Non-pigmented ciliary epithelial cell (primary cell): ENCODE data around the gene SH2D3A.
A peak's percentile ranks its signal among the peaks of the same experiment; 100 is the strongest.

Experiments used
- DNase-seq: peaks from one replicate; pipeline ENCODE4 v3.0.0-alpha.2; 2010; ENCODE audit warnings: low read depth

The SH2D3A gene

DNA sequence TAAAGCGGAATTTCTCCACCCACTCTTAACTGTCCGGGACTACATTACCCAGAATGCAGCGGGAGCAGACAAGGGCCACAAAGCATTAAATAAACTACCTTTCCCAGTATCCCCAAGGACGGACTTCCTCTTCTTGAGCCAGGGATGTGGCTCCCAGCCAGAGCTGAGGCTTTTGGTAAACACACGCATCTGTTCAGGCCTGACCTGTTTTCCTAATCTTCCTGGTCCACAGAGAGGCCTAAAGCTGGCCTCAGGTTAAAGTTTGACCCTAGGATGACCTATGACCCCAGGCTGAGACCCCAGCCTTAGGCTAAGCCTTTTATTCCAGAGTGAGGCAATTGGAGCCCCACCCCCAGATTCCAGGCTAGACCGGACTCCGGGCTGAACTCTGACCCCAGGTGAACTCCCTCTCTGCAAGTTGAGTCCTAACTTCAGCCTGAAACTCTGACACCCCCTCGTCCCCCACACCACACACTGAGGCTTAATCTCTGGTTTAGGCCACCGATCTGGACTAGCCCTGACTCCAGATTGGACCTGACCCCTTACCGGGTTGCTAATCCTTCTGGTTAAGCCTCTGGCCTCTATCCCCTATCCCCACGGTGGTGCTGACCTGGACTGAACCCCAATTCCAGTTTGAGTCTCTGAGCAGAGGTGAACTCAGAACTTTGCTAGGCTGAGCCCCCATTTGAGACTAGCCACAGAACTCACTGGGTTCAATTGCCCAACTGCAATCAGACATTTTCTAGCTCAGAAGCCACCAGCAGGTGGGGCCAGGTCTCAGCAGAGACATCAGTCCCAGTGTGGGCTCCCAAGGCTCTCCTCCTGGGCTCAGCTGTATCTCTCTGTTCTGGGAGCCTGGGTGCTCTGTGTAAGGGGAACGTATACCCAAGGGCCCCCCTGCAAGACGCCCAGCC, 29.1 kb downstream of the SH2D3A start:
- peak; percentile 49 for DNase-seq

DNA sequence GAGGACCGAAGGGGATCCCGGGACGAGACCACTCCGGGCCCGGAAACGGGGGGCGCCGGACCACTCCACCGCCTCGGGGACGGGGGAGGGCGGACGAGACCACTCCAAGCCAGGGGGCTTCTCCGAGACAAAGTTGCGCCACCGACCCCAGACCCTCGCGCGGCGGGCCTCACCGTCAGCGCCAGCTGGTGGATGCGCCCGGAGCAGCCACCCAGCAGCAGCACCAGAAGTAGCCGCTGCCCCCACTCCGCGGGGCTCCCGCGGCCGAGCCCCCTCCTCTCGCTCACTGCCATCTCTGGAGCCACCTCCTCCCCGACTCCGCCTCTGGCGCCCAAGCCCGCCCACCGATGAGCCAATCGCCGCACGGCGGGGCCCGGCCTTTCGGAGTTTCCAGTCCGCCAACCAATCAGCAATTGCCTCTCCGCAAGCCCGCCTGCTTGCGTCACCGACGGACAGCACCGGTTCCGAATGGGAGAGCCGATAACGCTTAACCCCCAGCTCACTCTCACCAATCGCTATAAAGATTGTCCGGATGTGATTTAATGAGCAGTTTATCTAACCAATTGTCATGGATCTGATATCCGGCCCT, 29.9 kb downstream of the SH2D3A start, which contains the start of gene GPR108:
Gene GPR108, minus strand, starts transcription at position 297 of the 589 bp plus-strand sequence. Its CDS starts 4 bp downstream, at position 293.
- DNase-seq = peak; percentile 100

DNA sequence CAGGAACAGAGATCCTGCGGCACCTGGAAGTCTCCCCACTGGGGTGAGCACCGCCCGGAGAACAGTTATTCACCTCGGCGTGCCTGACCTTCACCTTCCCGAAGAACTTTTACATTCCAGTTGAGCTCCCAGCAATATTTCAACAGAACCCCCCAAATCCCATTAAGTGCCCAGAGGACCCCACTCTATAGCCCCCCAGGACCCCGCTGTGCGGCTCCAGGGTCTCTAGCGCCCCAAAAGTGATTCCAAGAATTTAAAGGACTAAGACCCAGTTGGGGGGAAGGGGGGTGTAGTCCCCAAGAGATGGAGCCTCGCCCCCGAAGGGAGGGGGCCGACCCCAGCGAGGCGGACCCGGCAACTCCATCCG, 30.3 kb downstream of the SH2D3A start:
- no peak for DNase-seq

DNA sequence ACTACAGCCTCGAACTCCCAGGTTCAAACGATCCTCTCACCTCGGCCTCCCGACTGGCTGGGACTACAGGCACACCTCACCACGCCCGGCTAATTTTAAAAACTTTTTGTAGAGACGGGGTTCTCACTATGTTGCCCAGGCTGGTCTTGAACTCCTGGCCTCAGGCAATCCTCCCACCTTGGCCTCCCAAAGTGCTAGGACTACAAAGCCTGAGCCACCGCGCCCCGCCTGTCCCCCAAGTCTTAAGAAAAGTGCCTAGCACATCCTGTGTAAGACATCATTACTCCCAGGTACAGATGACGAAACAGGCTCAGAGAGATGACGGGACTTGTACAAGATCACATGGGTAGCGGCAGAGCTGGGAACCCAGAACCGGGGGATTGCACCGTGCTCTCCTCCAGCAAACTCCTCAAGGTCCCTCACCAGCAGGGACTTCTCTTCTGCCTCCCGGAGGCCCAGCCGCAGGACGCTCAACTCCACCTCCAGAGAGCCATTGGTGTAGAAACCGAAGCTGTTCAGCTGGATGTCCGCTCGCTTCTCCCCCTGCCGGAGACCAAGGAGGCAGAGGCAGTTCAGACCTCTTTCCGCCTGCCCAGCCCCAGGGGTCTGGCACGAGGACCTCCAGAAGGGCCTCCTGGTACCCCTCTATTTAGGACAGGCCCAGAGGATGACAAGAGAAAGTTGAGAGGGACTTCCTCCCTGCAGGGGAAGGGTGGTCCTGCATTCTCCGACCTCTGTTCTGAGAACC, 30.9 kb downstream of the SH2D3A start:
- peak; percentile 68 for DNase-seq

DNA sequence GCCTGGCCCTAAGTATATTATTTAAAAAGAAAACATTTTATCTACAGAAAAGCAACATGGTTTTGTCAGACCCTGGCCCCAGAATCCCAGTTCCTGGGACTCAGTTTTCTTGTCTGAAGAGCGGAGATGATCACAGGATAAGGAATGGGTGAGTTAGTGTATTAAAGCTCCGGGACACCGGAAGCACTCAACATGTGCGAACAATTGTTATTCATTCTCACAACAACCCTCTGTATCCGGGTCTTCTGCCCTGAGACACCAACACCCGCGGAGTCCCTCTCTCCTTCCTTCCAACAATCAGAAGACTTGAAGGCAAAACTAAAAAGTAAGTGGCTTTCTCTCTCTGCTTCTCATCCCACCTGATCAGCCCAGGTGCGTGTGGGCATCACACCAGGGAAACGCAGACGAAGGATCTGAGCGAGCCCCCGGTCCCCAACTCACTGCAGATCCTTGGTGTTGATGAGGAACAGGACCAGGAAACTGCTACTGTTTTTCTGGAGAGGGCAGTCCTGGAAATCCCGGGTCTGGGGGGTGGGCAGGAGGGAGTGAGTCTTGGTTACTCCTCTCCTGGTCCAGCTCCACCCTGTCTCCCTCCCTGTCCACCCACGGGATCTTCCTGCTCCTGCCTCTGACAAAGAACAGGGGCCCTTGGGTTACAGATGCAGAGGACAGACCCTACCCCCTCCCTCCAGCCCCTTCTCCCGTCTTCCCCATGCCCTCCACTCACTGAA, 31.9 kb downstream of the SH2D3A start:
- no peak for DNase-seq

DNA sequence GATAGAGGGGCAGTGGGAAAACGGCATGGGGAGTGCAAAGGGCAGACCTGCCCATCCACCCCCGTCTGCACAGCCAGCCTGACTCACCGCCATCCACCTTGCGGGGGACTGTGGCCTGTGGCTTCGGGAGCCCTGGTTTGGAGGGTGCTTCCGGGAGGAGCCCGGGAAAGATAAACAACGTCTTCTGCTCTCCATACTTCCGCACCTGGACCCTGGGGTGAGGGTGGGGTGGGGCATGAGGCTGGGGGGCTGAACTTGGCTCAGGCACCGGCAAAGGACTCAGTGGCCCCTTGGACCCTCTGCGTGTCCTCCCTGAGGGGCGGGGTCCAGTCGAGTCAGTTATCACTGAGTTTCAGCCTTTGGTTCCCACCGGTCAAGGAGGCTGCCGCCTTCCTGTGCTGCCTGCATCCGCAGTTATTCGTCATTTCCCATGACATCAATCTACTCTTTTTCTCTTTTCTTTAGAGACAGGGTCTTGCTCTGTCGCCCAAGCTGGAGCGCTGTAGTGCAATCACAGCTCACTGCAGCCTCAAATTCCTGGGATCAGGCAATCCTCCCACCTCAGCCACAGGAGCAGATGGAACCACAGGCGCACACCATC, 33.0 kb downstream of the SH2D3A start:
- DNase-seq = no peak

DNA sequence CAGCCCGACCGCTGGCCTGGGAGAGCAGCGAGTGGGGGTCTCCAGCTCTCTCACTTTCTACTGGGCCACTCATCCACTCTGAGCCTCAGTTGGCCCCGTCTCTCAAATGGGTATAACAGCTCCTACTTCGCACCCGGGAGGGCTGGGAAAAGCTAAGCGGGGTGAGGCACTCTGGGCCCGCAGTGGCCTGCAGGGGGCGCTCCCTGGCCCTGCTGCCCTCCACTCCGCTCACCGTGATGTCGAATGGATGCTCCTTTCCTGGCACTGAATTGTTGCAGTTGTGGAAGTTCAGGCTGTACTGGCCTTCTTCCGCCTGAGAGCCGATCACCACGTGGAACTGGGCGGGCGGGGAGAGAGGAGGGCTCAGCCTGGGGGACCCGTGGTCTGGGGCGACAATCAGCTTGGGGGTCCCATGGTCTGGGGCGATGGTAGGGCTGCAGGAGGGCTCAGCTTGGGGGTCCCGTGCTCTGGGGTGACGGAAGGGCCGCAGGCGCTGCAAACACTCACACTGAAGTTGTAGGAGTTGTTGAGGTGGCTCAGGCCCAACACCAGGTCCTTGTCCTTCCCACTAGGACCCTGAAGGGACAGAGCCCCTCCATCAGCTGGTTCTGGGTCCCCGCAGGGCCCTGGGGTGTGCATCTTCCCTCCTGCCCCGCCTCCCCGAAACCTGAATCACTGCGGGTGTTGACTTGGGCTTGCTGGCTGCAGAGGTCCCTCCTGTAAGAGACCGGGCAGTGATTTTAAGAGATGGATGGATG, 33.7 kb downstream of the SH2D3A start:
- no peak for DNase-seq

DNA sequence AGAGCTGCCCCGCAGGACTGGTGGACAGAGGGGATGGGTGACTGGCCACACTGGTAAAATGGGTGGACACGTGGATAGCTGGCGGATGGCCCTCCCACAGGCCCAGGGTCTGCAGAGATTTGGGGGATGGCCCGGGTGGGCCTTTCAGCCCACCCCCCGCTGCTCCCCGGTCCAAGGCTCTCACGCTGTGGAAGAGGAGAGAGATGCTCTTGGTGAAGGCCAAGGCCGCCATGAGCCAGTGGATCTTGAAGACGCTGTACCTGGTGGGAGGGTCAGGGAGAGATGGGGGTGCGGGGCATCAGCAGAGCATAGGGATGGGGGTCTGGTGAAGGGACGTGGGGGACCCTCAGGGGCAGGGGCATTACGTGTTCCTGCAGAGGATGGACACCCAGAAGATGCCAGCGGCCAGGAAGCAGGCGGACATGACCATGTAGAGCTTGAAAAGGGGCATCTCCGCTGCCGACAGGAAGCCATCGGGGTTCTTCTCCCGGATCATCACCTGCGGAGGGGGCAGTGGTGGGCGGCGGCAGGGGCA, 34.4 kb downstream of the SH2D3A start:
- DNase-seq = no peak

DNA sequence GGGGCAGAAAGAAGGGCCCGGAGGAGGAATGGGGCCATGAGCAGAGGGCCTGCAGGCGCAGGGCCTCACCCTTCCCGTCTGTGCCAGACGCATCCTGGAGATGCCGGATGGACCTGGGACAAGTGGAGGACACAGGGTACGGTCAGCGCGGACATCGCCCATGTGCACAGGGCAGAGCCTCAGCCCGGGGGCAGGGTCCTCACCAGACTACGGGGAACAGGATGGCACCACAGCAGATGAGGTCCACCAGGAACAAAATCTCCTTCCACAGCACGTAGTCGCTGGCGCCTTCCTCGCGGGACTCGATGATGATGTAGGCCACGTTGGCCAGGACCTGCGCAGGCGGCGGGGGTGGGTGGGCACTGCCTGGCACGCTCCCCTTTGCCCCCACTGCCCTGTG, 35.4 kb downstream of the SH2D3A start:
- no peak for DNase-seq

DNA sequence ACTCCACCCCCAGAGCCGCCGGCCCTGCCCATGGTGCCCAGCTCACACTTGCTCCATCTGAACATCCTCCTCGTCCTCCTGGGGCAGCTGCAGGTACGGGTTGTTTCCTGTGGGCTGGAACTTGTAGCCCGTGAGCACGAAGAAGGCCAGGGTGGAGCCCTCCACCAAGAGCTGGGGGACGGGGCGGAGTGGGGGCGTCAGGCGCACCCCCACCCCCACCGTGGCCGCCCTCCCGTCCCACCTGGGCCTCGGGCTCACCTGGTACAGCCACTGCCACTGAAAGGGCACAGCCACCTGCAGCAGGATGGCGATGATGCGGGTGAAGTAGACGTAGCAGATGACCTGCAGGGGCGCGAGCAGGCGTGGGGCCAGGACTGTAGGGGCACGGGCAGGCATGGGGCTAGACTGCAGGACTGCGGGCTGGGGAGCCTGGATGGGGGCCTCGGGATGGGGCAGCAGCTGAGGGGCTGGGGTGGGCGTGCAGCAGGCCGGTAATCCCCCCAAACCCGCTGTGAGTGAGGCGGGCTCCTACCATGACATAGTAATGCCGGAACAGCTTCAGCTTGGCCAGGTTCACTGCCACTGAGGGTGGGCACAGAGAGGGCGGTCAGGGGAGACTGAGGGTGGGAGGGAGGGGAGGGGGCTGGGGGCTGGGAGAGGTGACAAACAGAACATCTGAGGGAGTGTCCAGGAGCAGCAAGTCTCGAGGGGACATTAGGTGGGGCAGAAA, 36.1 kb downstream of the SH2D3A start:
- no peak for DNase-seq

DNA sequence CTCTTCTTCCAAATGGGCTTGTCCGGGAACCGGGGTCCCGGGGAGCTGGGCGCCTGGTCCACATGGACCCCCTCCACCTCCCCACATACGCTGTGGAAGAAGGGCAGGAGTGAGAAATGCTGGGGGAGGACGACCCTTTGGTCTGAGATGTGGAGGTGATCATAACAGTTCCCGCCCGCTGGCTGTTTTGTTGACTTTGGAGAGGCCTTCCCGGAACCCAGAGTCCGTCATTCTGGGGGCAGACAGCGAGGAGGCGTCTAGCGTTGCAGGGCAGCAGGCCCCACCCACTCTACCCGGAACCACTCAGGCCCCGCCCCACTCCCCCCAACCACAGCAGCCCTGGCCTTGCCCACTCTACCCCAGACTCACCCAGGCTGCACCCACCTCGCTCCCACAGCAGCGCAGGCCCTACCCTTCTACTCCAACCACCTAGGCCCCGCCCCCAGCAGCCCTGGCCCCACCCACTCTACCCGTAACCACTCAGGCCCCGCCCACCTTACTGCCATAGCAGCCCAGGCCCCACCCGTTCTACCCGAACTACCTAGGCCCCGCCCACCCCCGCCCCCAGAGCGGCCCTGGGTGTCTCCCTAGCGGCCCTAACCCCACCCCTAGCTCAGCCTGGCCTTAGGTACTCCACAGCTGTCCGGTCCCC, 37.0 kb downstream of the SH2D3A start:
- DNase-seq = no peak

DNA sequence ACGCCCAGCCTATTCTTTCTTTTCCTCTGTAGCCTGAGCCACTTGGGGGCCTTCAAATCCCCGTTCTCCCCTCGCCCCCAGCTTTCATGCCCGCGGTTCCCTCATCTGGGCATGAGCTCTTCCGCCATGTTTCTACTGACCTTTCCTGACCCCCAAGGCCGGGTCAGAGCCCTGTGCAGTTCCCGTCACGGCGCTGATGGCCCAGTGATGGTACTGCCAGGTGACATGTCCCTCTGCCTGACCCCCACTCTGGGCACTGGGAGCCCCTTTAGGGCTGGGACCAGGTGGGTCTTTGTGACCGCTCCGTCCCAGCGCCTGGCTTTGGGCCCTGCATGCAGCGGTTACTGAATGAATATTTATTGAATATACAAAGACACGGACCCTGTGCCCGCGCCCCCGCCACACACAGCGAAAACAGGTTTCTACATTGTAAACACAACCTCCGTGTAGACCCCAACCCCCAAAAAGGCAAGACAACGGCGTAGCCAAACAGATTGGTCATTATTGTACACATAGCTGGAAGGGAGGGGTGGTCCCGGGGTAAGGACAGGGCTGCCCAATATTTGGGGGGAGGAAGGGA, 37.6 kb downstream of the SH2D3A start:
- no peak for DNase-seq

DNA sequence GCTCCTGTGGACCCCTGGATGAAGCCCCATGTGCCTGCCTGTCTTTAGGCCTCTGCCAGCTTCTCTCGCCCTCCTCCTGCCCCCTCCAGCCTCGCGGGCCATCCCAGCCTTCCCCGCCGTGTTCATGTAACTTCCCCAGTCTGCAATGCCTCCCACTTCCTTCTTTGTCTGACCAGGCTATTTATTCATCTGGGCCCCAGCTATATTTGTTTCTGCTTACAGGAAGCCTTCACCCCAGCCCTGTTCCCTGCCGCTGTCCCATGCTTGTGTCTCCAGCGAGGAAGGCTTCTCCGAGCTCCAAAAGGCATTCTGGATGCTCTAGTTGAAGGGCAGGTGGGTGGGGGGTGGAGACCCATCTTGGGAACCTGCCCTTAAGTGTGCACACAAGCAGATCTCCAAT, 38.9 kb downstream of the SH2D3A start:
- no peak for DNase-seq

DNA sequence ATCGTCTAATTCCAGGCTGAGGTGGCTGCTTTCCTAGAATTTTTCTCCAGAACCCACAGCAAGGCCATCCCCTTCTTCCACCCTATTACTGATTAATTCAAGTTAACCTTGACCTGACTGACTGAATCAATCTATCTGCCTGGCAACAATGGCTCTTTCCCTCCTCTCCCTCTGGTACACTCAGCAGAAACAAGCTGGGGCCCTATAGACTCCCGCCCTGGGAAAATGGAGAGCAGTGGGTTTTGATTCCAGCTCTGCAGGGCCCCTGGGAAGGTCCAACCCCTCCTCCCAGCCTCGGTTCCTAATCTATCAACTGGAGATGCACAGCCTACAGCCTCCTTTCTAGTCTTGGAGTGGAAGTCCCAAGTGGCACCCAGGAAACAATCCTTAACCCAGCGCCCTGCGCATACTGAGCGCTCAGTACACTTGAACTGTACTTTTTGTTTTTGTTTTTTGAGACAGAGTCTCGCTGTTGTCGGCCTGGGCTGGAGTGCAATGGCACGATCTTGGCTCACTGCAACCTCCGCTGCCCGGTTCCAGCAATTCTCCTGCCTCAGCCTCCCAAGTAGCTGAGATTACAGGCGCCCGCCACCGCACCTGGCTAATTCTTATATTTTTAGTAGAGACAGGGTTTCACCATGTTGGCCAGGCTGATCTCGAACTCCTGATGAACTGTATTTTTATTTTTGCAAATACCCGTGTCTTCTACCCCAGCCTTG, 41.6 kb downstream of the SH2D3A start:
- DNase-seq = no peak

DNA sequence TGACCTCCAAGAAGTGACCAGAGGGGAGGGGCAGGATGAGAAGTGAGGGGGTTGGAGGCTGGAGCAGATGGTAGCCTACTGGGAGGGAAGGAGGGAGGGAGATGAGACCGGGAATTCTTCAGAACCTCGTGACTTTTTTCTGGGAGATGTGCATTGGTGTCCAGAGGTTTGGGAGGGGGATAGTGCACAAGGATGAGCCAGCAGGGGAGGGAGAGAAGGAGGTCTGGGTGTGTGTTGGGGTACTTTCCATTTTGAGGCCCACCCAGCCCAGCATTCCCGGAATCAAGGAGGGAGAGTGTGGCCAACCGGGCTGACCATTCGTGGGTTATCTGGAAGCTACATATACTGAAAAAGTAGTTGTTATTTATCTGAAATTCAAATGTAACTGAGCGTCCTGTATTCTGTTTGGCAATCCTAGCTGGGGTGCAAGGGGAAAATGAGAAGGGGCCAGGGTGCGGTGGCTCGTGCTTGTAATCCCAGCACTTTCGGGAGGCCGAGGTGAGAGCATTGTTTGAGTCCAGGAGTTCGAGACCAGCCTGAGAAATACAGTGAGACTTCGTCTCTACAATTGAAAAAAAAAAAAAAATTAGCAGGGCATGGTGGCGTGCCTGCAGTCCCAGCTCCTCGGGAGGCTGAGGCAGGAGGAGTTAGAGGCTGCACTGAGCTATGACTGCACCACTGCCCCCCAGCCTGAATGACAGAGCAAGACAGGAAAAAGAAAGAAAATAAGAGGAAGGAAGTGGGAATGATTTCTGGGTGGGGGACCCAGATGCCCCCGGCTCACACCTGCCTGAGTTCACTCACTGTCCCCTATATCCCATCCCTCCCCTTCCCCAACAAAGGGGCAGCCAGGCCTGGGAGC, 42.4 kb downstream of the SH2D3A start:
- DNase-seq = no peak

DNA sequence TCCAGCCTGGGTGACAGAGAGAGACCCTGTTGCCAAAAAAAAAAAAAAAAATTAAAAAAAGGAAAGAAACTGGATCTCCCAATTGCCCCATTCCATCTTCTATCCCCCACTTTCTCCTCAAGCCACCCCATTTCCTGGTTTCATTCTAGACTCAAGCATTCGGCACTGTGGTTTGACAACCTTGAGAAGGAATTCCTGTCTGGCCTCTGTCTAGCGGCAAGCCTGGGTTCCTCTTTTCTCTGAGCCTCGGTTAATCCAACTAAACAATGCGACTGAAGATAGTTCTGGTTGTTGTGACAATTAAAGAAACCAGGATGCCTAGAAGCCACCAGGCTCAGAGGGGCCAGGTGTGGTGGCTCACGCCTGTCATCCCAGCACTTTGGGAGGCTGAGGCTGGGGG, 43.5 kb downstream of the SH2D3A start:
- DNase-seq = no peak

DNA sequence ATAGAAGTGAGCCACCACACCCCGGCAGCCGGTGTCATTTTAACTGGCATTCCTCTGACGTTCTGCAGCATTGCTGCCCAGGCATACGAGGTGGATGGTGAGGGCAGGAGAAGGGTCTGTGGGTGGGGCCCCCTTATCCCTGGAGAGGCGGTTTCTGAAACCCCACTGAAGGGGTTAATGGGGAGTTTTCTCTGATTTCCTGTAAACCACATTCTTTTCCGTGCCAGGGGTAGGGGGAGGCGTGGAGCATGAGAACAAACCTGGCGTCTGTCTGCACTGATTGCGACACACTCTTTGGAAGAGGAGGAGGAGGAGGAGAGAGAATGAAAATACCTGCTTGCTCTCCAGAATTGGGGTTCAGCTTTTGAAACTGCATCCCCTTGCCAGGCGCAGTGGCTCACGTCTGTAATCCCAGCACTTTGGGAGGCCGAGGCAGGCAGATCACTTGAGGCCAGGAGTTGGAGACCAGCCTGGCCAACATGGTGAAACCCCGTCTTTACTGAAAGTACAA, 44.1 kb downstream of the SH2D3A start:
- no peak for DNase-seq
